GM21737 (cell line): ENCODE results near the gene PHF13.
"Not testable (repeated sequence)": the region's sequence is repeated elsewhere in the genome, so short reads cannot be mapped to it uniquely, and the experiment has no call there.

Source experiments
- ATAC-seq: cut with Tn5 transposase; IDR thresholded peaks from one replicate; pipeline ENCODE4 v1.9.1; 2021; ENCODE audit warnings: mild to moderate bottlenecking, moderate library complexity; ENCODE audit not compliant: unreplicated experiment

Gene PHF13

GRCh38 chr1:6627031-6627430 is 13.5 kb downstream of the PHF13 start:
- ATAC-seq, result no peak

GRCh38 chr1:6627841-6628545 is 14.5 kb downstream of the PHF13 start:
- ATAC-seq, result no peak

GRCh38 chr1:6628971-6629479 is 15.5 kb downstream of the PHF13 start:
- ATAC-seq, result no peak

GRCh38 chr1:6630027-6630426 is 16.5 kb downstream of the PHF13 start:
- ATAC-seq, result no peak

GRCh38 chr1:6631058-6631457 is 17.5 kb downstream of the PHF13 start:
- no peak for ATAC-seq

- ATAC-seq, result no peak
Measured at GRCh38 chr1:6632588-6633514, 19.3 kb downstream of the PHF13 start.

- no peak for ATAC-seq
Measured at GRCh38 chr1:6634371-6635052, 21.0 kb downstream of the PHF13 start.

- ATAC-seq, result no peak
Measured at GRCh38 chr1:6635161-6635909, 21.8 kb downstream of the PHF13 start.

- ATAC-seq, result no peak
Measured at GRCh38 chr1:6635910-6636760, 22.6 kb downstream of the PHF13 start.

GRCh38 chr1:6636778-6637177 is 23.2 kb downstream of the PHF13 start:
- ATAC-seq, result not testable (repeated sequence)

GRCh38 chr1:6637770-6638169 is 24.2 kb downstream of the PHF13 start:
- ATAC-seq, result no peak

GRCh38 chr1:6638226-6638625 is 24.7 kb downstream of the PHF13 start:
- ATAC-seq, result no peak

GRCh38 chr1:6640867-6641266 is 27.3 kb downstream of the PHF13 start:
- ATAC-seq, result not testable (repeated sequence)

- ATAC-seq, result no peak
Measured at GRCh38 chr1:6645018-6645417, 31.5 kb downstream of the PHF13 start.

- ATAC-seq, result no peak
Measured at GRCh38 chr1:6646499-6647148, 33.1 kb downstream of the PHF13 start.

- ATAC-seq, result no peak
Measured at GRCh38 chr1:6648556-6648955, 35.0 kb downstream of the PHF13 start.

GRCh38 chr1:6651909-6652308 is 38.4 kb downstream of the PHF13 start:
- ATAC-seq, result no peak

- ATAC-seq, result no peak
Measured at GRCh38 chr1:6652986-6653385, 39.5 kb downstream of the PHF13 start.
